Measurements from ENCODE around the gene EFS.

The EFS gene

GRCh38 chr14:23307687-23308644 is 57.0 kb downstream of the EFS start:
- DNase-seq: no peak
- TF ChIP-seq GATA1 (IDR thresholded peaks at IDR 0.05; ENCODE audit: low read depth, low read length): no peak
- TF ChIP-seq POLR2A (IDR thresholded peaks at IDR 0.05; ENCODE audit: low read length): no peak

- peak in 1 of 2 experiments; percentile 45 for DNase-seq
- TF ChIP-seq POLR2A (IDR thresholded peaks at IDR 0.05; ENCODE audit: low read length) (no peak), GATA1 (IDR thresholded peaks at IDR 0.05; ENCODE audit: low read depth, low read length) (no peak)
These were observed 57.8 kb downstream of the EFS start for GRCh38 chr14:23307146-23307530.

- DNase-seq: peak; percentile 86 to 89
These were observed 58.4 kb downstream of the EFS start, which contains the start of gene BCL2L2 for GRCh38 chr14:23306412-23307145. TSS of gene BCL2L2 (plus strand) at chr14:23306833. CDS start at chr14:23307768, 935 bp downstream.

More at GRCh38 chr14:23306412-23307145, 58.4 kb downstream of the EFS start, which contains the start of gene BCL2L2:
- TF ChIP-seq GATA1 (IDR thresholded peaks at IDR 0.05; ENCODE audit: low read depth, low read length) (no peak), POLR2A (IDR thresholded peaks at IDR 0.05; ENCODE audit: low read length) (peak; percentile 81)
